HepG2 (cell line): ENCODE data around the gene INHBC. TPM values are rescaled to one million over a fixed set of nuclear protein-coding genes. Genes with fewer than 3 reads are reported as not detected.

ENCODE experiments used
- CC2D1A ChIP-seq: sonication (generic); formaldehyde crosslinking; IDR thresholded peaks from 2 replicates; pipeline ENCODE4 v1.8.1; 2023; ENCODE audit warnings: mild to moderate bottlenecking, missing genetic modification reagents
- MTF2 ChIP-seq: sonication (generic); formaldehyde crosslinking; IDR thresholded peaks from 2 replicates; pipeline ENCODE4 v1.5.0; 2020; ENCODE audit warnings: missing genetic modification reagents, borderline replicate concordance
- POLR2AphosphoS5 ChIP-seq: IDR thresholded peaks from 2 replicates; pipeline ENCODE4 v1.6.1; 2012; ENCODE audit warnings: low read depth, low read length
- THAP7 ChIP-seq: sonication (generic); formaldehyde crosslinking; IDR thresholded peaks from 2 replicates; pipeline ENCODE4 v1.8.1; 2023; ENCODE audit warnings: mild to moderate bottlenecking, missing genetic modification reagents
- ZBTB46 ChIP-seq: sonication (generic); formaldehyde crosslinking; IDR thresholded peaks from 2 replicates; pipeline ENCODE4 v1.4.0; 2020; ENCODE audit warnings: mild to moderate bottlenecking, missing genetic modification reagents, borderline replicate concordance
- ZMYM4 ChIP-seq: sonication (generic); formaldehyde crosslinking; IDR thresholded peaks from 2 replicates; pipeline ENCODE4 v1.8.1; 2023; ENCODE audit warnings: mild to moderate bottlenecking, missing genetic modification reagents
- ZNF281 ChIP-seq: sonication (generic); formaldehyde crosslinking; IDR thresholded peaks from 2 replicates; pipeline ENCODE4 v1.4.0; 2020; ENCODE audit warnings: missing genetic modification reagents, borderline replicate concordance
- ZNF687 ChIP-seq: sonication (generic); formaldehyde crosslinking; IDR thresholded peaks from 2 replicates; pipeline ENCODE4 v1.5.1; 2020; ENCODE audit warnings: mild to moderate bottlenecking, missing genetic modification reagents, moderate library complexity
- ZNF891 ChIP-seq: sonication (generic); formaldehyde crosslinking; IDR thresholded peaks from 2 replicates; pipeline ENCODE4 v1.5.0; 2020; ENCODE audit warnings: mild to moderate bottlenecking, missing genetic modification reagents
- polyA plus RNA-seq, 8 experiments: library from polyadenylated mRNA; depleted of rRNA in 3 of 8; stranded (reverse) in 7 of 8; unstranded in 1 of 8; fragments of >200 nt; fragmentation: Illumina TruSeq in 4 of 8; extraction: Trizol in 4 of 8; gene quantifications; 2 replicates each; pipeline versions ENCODE4 v1.2.1 to v1.2.3, GENCODE V29; 2011 to 2016; ENCODE audit warnings: low read depth in 4 of 8, missing spikeins in 1 of 8, mixed read lengths in 1 of 8; ENCODE audit not compliant: insufficient read depth in 1 of 8
- total RNA-seq, 5 experiments: library from RNA; depleted of rRNA; stranded (reverse); fragments of >200 nt; fragmentation: Illumina TruSeq; extraction: Trizol; gene quantifications; 2 replicates each; pipeline ENCODE4 v1.2.3, GENCODE V29; 2016; ENCODE audit warnings: low read depth in 1 of 5
- TF ChIP-seq, protein P1 (sequence below): sonication (generic); formaldehyde crosslinking; IDR thresholded peaks from 2 replicates; pipeline ENCODE4 v1.4.0; 2020; ENCODE audit warnings: mild to moderate bottlenecking, low read depth, missing genetic modification reagents
- TF ChIP-seq, protein P2 (sequence below): sonication (generic); formaldehyde crosslinking; IDR thresholded peaks from 2 replicates; pipeline ENCODE4 v1.4.0; 2020; ENCODE audit warnings: missing genetic modification reagents

INHBC gene
- total and polyA plus RNA-seq, 2 of the 13 experiments (the other 11 are each of a cell fraction or from before 2014, with no cell fraction given) = 1.8 to 13.8 TPM

GRCh38 chr12:57434517-57435223, at the start of gene INHBC (continued):
- peak; percentile 68; the same call in 1 of the 2 replicates for TF ChIP-seq ZNF281 (CRISPR knock-in tag)
- TF ChIP-seq ZNF687 (CRISPR knock-in tag) = peak; percentile 90
- TF ChIP-seq, protein P1, sequence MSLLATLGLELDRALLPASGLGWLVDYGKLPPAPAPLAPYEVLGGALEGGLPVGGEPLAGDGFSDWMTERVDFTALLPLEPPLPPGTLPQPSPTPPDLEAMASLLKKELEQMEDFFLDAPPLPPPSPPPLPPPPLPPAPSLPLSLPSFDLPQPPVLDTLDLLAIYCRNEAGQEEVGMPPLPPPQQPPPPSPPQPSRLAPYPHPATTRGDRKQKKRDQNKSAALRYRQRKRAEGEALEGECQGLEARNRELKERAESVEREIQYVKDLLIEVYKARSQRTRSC (CRISPR knock-in tag) = no peak
- no peak for TF ChIP-seq MTF2 (CRISPR knock-in tag)
- TF ChIP-seq THAP7 (CRISPR knock-in tag) = 0 out of 2 replicates have a peak, but pooled peaks have one; percentile 17
- peak; percentile 85; the same call in 1 of the 2 replicates for TF ChIP-seq ZNF891
- TF ChIP-seq POLR2AphosphoS5 = peak; percentile 63
- TF ChIP-seq ZBTB46 = 0 out of 2 replicates have a peak, but pooled peaks have one; percentile 51
- TF ChIP-seq ZMYM4 (CRISPR knock-in tag) = peak; percentile 38
- TF ChIP-seq, protein P2, sequence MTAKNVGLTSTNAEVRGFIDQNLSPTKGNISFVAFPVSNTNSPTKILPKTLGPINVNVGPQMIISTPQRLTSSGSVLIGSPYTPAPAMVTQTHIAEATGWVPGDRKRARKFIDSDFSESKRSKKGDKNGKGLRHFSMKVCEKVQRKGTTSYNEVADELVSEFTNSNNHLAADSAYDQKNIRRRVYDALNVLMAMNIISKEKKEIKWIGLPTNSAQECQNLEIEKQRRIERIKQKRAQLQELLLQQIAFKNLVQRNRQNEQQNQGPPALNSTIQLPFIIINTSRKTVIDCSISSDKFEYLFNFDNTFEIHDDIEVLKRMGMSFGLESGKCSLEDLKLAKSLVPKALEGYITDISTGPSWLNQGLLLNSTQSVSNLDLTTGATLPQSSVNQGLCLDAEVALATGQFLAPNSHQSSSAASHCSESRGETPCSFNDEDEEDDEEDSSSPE (CRISPR knock-in tag) = 0 out of 2 replicates have a peak, but pooled peaks have one; percentile 16
- TF ChIP-seq CC2D1A (CRISPR knock-in tag) = no peak
